HepG2 (cell line): ENCODE results near the gene ARR3. TPM values are rescaled to one million over a fixed set of nuclear protein-coding genes. Genes with fewer than 3 reads are reported as not detected.

ENCODE experiments used
- ATF7-NPFF ChIP-seq: sonication (generic); formaldehyde crosslinking; IDR thresholded peaks from 2 replicates; pipeline ENCODE4 v1.8.1; 2023; ENCODE audit warnings: mild to moderate bottlenecking, low read depth, missing genetic modification reagents, moderate library complexity
- CHD4 ChIP-seq: fragments of 200-600 bp; sonication (generic); IDR thresholded peaks from 2 replicates; pipeline ENCODE4 v1.7.0; 2017; ENCODE audit warnings: mild to moderate bottlenecking, low read length, borderline replicate concordance
- DR1 ChIP-seq: sonication (generic); formaldehyde crosslinking; IDR thresholded peaks from 2 replicates; pipeline ENCODE4 v1.8.0; 2021; ENCODE audit warnings: mild to moderate bottlenecking, missing genetic modification reagents, inconsistent platforms
- FOXP1 ChIP-seq, 2 experiments: fragments of 450-650 bp in 1 of 2; IDR thresholded peaks; 2 replicates each; pipeline ENCODE4 v1.6.1; 2017 to 2018; ENCODE audit warnings: antibody characterized with exemption in 1 of 2
- ISL2 ChIP-seq: sonication (generic); formaldehyde crosslinking; IDR thresholded peaks from 2 replicates; pipeline ENCODE4 v1.5.0; 2020; ENCODE audit warnings: missing genetic modification reagents
- RARG ChIP-seq: sonication (generic); formaldehyde crosslinking; IDR thresholded peaks from 2 replicates; pipeline ENCODE4 v1.4.0; 2020; ENCODE audit warnings: low read depth, mild to moderate bottlenecking, missing genetic modification reagents
- ZBTB3 ChIP-seq: sonication (generic); formaldehyde crosslinking; IDR thresholded peaks from 2 replicates; pipeline ENCODE4 v1.4.0; 2020; ENCODE audit warnings: low read depth, mild to moderate bottlenecking, moderate library complexity, missing genetic modification reagents, borderline replicate concordance
- ZNF263 ChIP-seq: sonication (generic); formaldehyde crosslinking; IDR thresholded peaks from 2 replicates; pipeline ENCODE4 v1.4.0; 2020; ENCODE audit warnings: missing genetic modification reagents
- ZNF329 ChIP-seq: sonication (generic); formaldehyde crosslinking; IDR thresholded peaks from 2 replicates; pipeline ENCODE4 v1.9.0; 2021; ENCODE audit warnings: low read depth, mild to moderate bottlenecking, missing genetic modification reagents
- ZNF777 ChIP-seq: sonication (generic); formaldehyde crosslinking; IDR thresholded peaks from 2 replicates; pipeline ENCODE4 v1.4.0; 2020; ENCODE audit warnings: missing genetic modification reagents
- ZSCAN30 ChIP-seq: sonication (generic); formaldehyde crosslinking; IDR thresholded peaks from 2 replicates; pipeline ENCODE4 v1.5.0; 2020; ENCODE audit warnings: mild to moderate bottlenecking, missing genetic modification reagents
- polyA plus RNA-seq, 8 experiments: library from polyadenylated mRNA; depleted of rRNA in 3 of 8; stranded (reverse) in 7 of 8; unstranded in 1 of 8; fragments of >200 nt; fragmentation: Illumina TruSeq in 4 of 8; extraction: Trizol in 4 of 8; gene quantifications; 2 replicates each; pipeline versions ENCODE4 v1.2.1 to v1.2.3, GENCODE V29; 2011 to 2016; ENCODE audit warnings: low read depth in 4 of 8, missing spikeins in 1 of 8, mixed read lengths in 1 of 8; ENCODE audit not compliant: insufficient read depth in 1 of 8
- total RNA-seq, 5 experiments: library from RNA; depleted of rRNA; stranded (reverse); fragments of >200 nt; fragmentation: Illumina TruSeq; extraction: Trizol; gene quantifications; 2 replicates each; pipeline ENCODE4 v1.2.3, GENCODE V29; 2016; ENCODE audit warnings: low read depth in 1 of 5
- TF ChIP-seq, protein P1 (sequence below), 2 experiments: fragments of 450-650 bp in 1 of 2; sonication (generic) in 1 of 2; formaldehyde crosslinking; IDR thresholded peaks; 2 replicates each; pipeline versions ENCODE4 v1.5.0 to v1.8.0; 2020 to 2022; ENCODE audit warnings: mild to moderate bottlenecking in 1 of 2, missing genetic modification reagents in 1 of 2
- TF ChIP-seq, protein P2 (sequence below): sonication (generic); formaldehyde crosslinking; IDR thresholded peaks from 2 replicates; pipeline ENCODE4 v1.4.0; 2020; ENCODE audit warnings: mild to moderate bottlenecking, missing genetic modification reagents
- TF ChIP-seq, protein P3 (sequence below): sonication (generic); formaldehyde crosslinking; IDR thresholded peaks from 2 replicates; pipeline ENCODE4 v1.8.0; 2022; ENCODE audit warnings: low read depth, missing genetic modification reagents
- TF ChIP-seq, protein P4 (sequence below): sonication (generic); formaldehyde crosslinking; IDR thresholded peaks from 2 replicates; pipeline ENCODE4 v1.5.1; 2020; ENCODE audit warnings: mild to moderate bottlenecking, missing genetic modification reagents, moderate library complexity

ARR3 gene
- total and polyA plus RNA-seq, 2 of the 13 experiments (the other 11 are each of a cell fraction or from before 2014, with no cell fraction given): not detected

DNA sequence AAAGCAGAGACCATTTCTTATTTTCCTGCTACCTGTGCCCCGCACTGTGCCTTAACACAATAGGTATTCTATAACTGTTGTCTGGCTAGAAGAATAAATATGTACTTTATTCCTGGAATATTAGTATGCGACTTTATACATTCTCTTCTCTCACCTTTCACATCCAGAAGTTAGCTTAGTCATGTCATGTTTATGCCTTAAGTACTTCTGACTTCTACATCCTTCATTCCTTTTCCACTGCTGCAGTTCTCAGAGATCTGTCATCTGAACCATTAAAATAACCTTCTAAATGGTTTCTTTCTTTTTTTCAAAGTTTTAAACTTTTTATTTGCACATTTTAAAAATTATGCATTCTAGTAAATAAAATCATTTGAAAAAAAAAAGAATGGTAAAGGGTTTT lies 56.2 kb downstream of the ARR3 start (continued):
- TF ChIP-seq, protein P1, sequence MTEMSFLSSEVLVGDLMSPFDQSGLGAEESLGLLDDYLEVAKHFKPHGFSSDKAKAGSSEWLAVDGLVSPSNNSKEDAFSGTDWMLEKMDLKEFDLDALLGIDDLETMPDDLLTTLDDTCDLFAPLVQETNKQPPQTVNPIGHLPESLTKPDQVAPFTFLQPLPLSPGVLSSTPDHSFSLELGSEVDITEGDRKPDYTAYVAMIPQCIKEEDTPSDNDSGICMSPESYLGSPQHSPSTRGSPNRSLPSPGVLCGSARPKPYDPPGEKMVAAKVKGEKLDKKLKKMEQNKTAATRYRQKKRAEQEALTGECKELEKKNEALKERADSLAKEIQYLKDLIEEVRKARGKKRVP (CRISPR knock-in tag; IDR thresholded peaks at IDR 0.05): no peak
- TF ChIP-seq ISL2: no peak
- TF ChIP-seq DR1 (CRISPR knock-in tag): no peak
- TF ChIP-seq FOXP1 (IDR thresholded peaks at IDR 0.05): no peak
- TF ChIP-seq FOXP1 (CRISPR knock-in tag; IDR thresholded peaks at IDR 0.05): no peak
- TF ChIP-seq ZSCAN30: no peak
- no peak for TF ChIP-seq ZNF777 (CRISPR knock-in tag)
- no peak for TF ChIP-seq CHD4
- TF ChIP-seq ZNF329: no peak
- no peak for TF ChIP-seq ZNF263
- TF ChIP-seq, protein P2, sequence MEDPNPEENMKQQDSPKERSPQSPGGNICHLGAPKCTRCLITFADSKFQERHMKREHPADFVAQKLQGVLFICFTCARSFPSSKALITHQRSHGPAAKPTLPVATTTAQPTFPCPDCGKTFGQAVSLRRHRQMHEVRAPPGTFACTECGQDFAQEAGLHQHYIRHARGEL (CRISPR knock-in tag): no peak
- no peak for TF ChIP-seq ZBTB3 (CRISPR knock-in tag)
- TF ChIP-seq ATF7-NPFF: no peak
- TF ChIP-seq, protein P3, sequence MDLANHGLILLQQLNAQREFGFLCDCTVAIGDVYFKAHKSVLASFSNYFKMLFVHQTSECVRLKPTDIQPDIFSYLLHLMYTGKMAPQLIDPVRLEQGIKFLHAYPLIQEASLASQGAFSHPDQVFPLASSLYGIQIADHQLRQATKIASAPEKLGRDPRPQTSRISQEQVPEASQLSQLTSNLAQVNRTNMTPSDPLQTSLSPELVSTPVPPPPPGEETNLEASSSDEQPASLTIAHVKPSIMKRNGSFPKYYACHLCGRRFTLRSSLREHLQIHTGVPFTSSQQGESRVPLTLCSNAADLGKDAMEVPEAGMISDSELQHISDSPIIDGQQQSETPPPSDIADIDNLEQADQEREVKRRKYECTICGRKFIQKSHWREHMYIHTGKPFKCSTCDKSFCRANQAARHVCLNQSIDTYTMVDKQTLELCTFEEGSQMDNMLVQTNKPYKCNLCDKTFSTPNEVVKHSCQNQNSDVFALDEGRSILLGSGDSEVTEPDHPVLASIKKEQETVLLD (CRISPR knock-in tag): no peak
- TF ChIP-seq, protein P4, sequence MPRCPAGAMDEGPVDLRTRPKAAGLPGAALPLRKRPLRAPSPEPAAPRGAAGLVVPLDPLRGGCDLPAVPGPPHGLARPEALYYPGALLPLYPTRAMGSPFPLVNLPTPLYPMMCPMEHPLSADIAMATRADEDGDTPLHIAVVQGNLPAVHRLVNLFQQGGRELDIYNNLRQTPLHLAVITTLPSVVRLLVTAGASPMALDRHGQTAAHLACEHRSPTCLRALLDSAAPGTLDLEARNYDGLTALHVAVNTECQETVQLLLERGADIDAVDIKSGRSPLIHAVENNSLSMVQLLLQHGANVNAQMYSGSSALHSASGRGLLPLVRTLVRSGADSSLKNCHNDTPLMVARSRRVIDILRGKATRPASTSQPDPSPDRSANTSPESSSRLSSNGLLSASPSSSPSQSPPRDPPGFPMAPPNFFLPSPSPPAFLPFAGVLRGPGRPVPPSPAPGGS (CRISPR knock-in tag): no peak
- TF ChIP-seq RARG (CRISPR knock-in tag): no peak
